ENCODE measurements around the gene PLEKHO2. TPM values are rescaled to one million over a fixed set of nuclear protein-coding genes. Genes with fewer than 3 reads are reported as not detected.

The PLEKHO2 gene
- total RNA-seq, 1 donor from 2014 or later, result 62.7 TPM

- no peak for DNase-seq (ENCODE audit: low read depth in 2 of 2)
Measured at GRCh38 chr15:64912379-64913325, 70.9 kb downstream of the PLEKHO2 start.

- no peak for DNase-seq (ENCODE audit: low read depth in 2 of 2)
Measured at GRCh38 chr15:64915518-64916227, 74.0 kb downstream of the PLEKHO2 start.

DNA sequence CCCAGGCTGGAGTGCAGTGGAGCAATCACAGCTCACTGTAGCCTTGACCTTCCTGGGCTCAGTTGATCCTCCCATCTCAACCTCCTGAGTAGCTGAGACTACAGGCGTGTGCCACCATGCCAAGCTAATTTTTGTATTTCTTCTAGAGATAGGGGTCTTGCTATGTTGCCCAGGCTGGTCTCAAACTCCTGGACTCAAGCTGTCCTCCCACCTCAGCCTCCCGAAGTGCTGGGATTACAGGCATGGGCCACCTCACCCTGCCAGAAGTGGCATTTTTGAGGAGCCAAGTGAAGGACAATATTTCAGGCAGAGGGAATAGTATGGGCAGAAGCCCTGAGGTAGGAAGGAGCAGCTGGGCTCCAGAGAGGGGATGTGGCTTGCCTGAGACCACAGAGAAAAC lies 74.7 kb downstream of the PLEKHO2 start:
- no peak for DNase-seq (ENCODE audit: low read depth in 2 of 2)

DNA sequence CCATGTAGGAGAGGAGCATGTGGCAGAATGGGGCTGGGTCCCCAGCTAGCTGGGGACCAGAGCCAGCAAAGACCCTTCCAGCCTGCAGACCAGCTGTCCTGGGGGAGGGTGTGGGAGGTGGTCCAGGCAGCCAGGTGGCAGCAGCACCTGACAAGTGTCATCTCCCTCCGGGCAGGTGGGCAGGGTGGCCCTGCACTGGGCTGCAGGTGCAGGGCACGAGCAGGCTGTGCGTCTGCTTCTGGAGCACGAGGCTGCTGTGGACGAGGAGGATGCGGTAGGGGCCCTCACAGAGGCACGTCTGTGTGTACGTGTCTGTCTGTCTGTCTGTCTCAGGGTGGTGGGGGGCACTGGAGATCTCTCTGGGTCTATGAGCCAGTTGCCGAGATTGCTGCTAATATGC lies 75.5 kb downstream of the PLEKHO2 start:
- DNase-seq (ENCODE audit: low read depth in 2 of 2), result no peak

Other genes with a start within 250 kb of the PLEKHO2 start
- gene RBPMS2, start 66.3 kb upstream of the PLEKHO2 start, total RNA-seq, result under 0.01 TPM in 2 replicates
- 1.8 and 5.4 TPM in 2 replicates for gene PIF1, start 16.3 kb upstream of the PLEKHO2 start, total RNA-seq
- gene ANKDD1A, start 70.0 kb downstream of the PLEKHO2 start, total RNA-seq, result 3.0 and 3.7 TPM in 2 replicates
- 51.6 and 69.6 TPM in 2 replicates for gene SPG21, start 148.0 kb downstream of the PLEKHO2 start, total RNA-seq
- gene MTFMT, start 187.7 kb downstream of the PLEKHO2 start, total RNA-seq, result 9.6 and 13.9 TPM in 2 replicates
- gene SLC51B, start 203.5 kb downstream of the PLEKHO2 start, total RNA-seq, result not detected in 2 replicates
- gene RASL12, start 226.1 kb downstream of the PLEKHO2 start, total RNA-seq, result not detected in 2 replicates
- not detected in 2 replicates for gene KBTBD13, start 234.8 kb downstream of the PLEKHO2 start, total RNA-seq